Endothelial cell of umbilical vein (primary cell): ENCODE data around the gene R3HDM1. TPM values are rescaled to one million over a fixed set of nuclear protein-coding genes. Genes with fewer than 3 reads are reported as not detected.

Source experiments
- BruUV-seq: library from RNA; stranded (reverse); fragments of 400-500 nt; replicated peaks from 2 replicates; lab custom pipeline; 2021; lab: Mats Ljungman, UMichigan
- CTCF ChIA-PET: fragments of 300-600, 350-600 bp; sonication (Branson Sonifier 250); formaldehyde crosslinking; loops from one replicate; lab custom pipeline; 2021; ENCODE audit warnings: antibody characterized with exemption, inconsistent platforms; lab: Charles Lee
- POLR2A ChIA-PET: fragments of 300-600, 350-600 bp; sonication (Branson Sonifier 250); formaldehyde crosslinking; loops from one replicate; lab custom pipeline; 2021; ENCODE audit warnings: antibody characterized with exemption, inconsistent platforms; lab: Charles Lee
- DNase-seq: peaks from one replicate; pipeline ENCODE4 v3.0.0-alpha.2; 2011; ENCODE audit warnings: low read depth, low spot score
- FAIRE-seq: peaks from 2 replicates; lab custom pipeline; 2011; peaks lifted over from hg19 to GRCh38; lab: Jason Lieb, UNC
- H2AFZ ChIP-seq: 2 replicates; pipeline ENCODE4 v1.6.0; 2012; ENCODE audit warnings: low read depth, low read length, control low read depth, inconsistent platforms
- H3K27ac ChIP-seq: 2 replicates; pipeline ENCODE4 v1.5.1; 2011; ENCODE audit warnings: low read depth, mild to moderate bottlenecking, control low read depth, low read length, moderate library complexity; ENCODE audit not compliant: insufficient read depth
- H3K27me3 ChIP-seq, 2 experiments: 2 replicates each; pipeline versions ENCODE4 v1.6.0 to v1.6.1; 2011; ENCODE audit warnings: low read length in 2 of 2, mixed read lengths in 1 of 2; ENCODE audit not compliant: control insufficient read depth in 2 of 2, insufficient read depth in 2 of 2
- H3K36me3 ChIP-seq, 2 experiments: 2 replicates in 1 of 2; 3 replicates in 1 of 2; pipeline ENCODE4 v1.5.1; 2011; ENCODE audit warnings: low read length in 2 of 2, mild to moderate bottlenecking in 1 of 2, moderate library complexity in 1 of 2; ENCODE audit not compliant: control insufficient read depth in 2 of 2, insufficient read depth in 2 of 2; ENCODE audit errors: extremely low read depth in 1 of 2
- H3K4me1 ChIP-seq: 3 replicates; pipeline ENCODE4 v1.5.1; 2011; ENCODE audit warnings: mild to moderate bottlenecking, low read length; ENCODE audit not compliant: control insufficient read depth, insufficient read depth; ENCODE audit errors: extremely low read depth
- H3K4me2 ChIP-seq: 2 replicates; pipeline ENCODE4 v1.6.1; 2011; ENCODE audit warnings: low read length, control low read depth, mixed read lengths; ENCODE audit not compliant: insufficient read depth
- H3K4me3 ChIP-seq, 3 experiments: fragments of 200-600 bp in 1 of 3; sonication (generic), shearing (Covaris generic) in 1 of 3; replicated peaks in 1 of 3; 2 replicates each; pipeline ENCODE4 v1.5.1; 2011 to 2016; ENCODE audit warnings: control low read depth in 3 of 3, low read length in 3 of 3, mild to moderate bottlenecking in 2 of 3, inconsistent platforms in 1 of 3, low read depth in 1 of 3, moderate library complexity in 1 of 3; ENCODE audit not compliant: insufficient read depth in 1 of 3
- H3K79me2 ChIP-seq: 2 replicates; pipeline ENCODE4 v1.6.0; 2012; ENCODE audit warnings: low read length, inconsistent platforms; ENCODE audit not compliant: control insufficient read depth, insufficient read depth
- H3K9ac ChIP-seq: replicated peaks from 2 replicates; pipeline ENCODE3; 2011; ENCODE audit warnings: low read length, control low read depth; ENCODE audit not compliant: insufficient read depth; ENCODE audit errors: extremely low read depth
- H3K9me1 ChIP-seq: replicated peaks from 3 replicates; pipeline ENCODE4 v1.6.0; 2011; ENCODE audit warnings: mild to moderate bottlenecking, low read length; ENCODE audit not compliant: control insufficient read depth, insufficient read depth; ENCODE audit errors: extremely low read depth
- H3K9me3 ChIP-seq: replicated peaks from 2 replicates; pipeline ENCODE4 v1.5.1; 2012; ENCODE audit warnings: low read length, inconsistent platforms; ENCODE audit not compliant: control insufficient read depth, insufficient read depth
- H4K20me1 ChIP-seq: replicated peaks from 2 replicates; pipeline ENCODE3; 2011; ENCODE audit warnings: mild to moderate bottlenecking, low read length; ENCODE audit not compliant: control insufficient read depth, insufficient read depth; ENCODE audit errors: extremely low read depth
- CTCF ChIP-seq, 2 donors: IDR thresholded peaks; 1 replicate in 1 of 2; 2 replicates in 1 of 2; pipeline ENCODE4 v1.5.1; 2011; ENCODE audit warnings: low read length in 2 of 2, mild to moderate bottlenecking in 2 of 2, moderate library complexity in 2 of 2, control low read depth in 1 of 2, inconsistent platforms in 1 of 2, low read depth in 1 of 2; ENCODE audit not compliant: insufficient read depth in 1 of 2; ENCODE audit errors: extremely low read depth in 1 of 2
- EZH2 ChIP-seq: IDR thresholded peaks from 2 replicates; pipeline ENCODE4 v1.6.1; 2012; ENCODE audit warnings: borderline replicate concordance, low read depth, mild to moderate bottlenecking, moderate library complexity, low read length, inconsistent platforms; ENCODE audit not compliant: severe bottlenecking
- FOS ChIP-seq: IDR thresholded peaks from 2 replicates; pipeline ENCODE4 v1.6.1; 2011; ENCODE audit warnings: mild to moderate bottlenecking, low read length, moderate library complexity, borderline replicate concordance; ENCODE audit not compliant: insufficient read depth
- GATA2 ChIP-seq: IDR thresholded peaks from 2 replicates; pipeline ENCODE4 v1.7.0; 2011; ENCODE audit warnings: low read depth, mild to moderate bottlenecking, moderate library complexity, mixed read lengths, low read length; ENCODE audit not compliant: insufficient read length, insufficient read depth
- JUN ChIP-seq: IDR thresholded peaks from 2 replicates; pipeline ENCODE4 v1.6.1; 2011; ENCODE audit warnings: borderline replicate concordance, low read depth; ENCODE audit not compliant: insufficient read length, insufficient read depth
- MAX ChIP-seq: IDR thresholded peaks from 2 replicates; pipeline ENCODE4 v1.6.1; 2011; ENCODE audit not compliant: insufficient read depth, insufficient read length
- MYC ChIP-seq: IDR thresholded peaks from one replicate; pipeline ENCODE4 v1.6.1; 2011; ENCODE audit warnings: mild to moderate bottlenecking, low read depth, low read length
- POLR2A ChIP-seq: IDR thresholded peaks from 2 replicates; pipeline ENCODE4 v1.6.1; 2012; ENCODE audit warnings: low read depth, mild to moderate bottlenecking, control low read depth, low read length
- POLR2AphosphoS5 ChIP-seq: IDR thresholded peaks from 2 replicates; pipeline ENCODE4 v1.6.1; 2012; ENCODE audit warnings: low read depth, mild to moderate bottlenecking, control low read depth, low read length, moderate library complexity; ENCODE audit not compliant: insufficient read depth
- dilution Hi-C: fragments of 300-500 bp; cut with MboI; formaldehyde crosslinking; loops from one replicate; pipeline ENCODE4 v1.15.0; 2019; ENCODE audit warnings: low sequenced_read_pairs; ENCODE audit not compliant: extremely low pct_ligation_motif_present
- intact Hi-C: fragments of 100-400 bp; cut with micrococcal nuclease; formaldehyde crosslinking; loops from one replicate; pipeline ENCODE4 v1.10.0; 2022
- polyA plus RNA-seq, 4 experiments: library from polyadenylated mRNA; depleted of rRNA in 3 of 4; stranded (reverse) in 3 of 4; unstranded in 1 of 4; fragments of >200 nt; gene quantifications; 2 replicates each; pipeline versions ENCODE4 v1.2.1 to v1.2.3, GENCODE V29; 2011 to 2012; ENCODE audit warnings: missing spikeins in 1 of 4
- total RNA-seq: library from RNA; stranded (reverse); gene quantifications from 2 replicates; pipeline ENCODE4 v1.2.3, GENCODE V29; 2021

R3HDM1 gene
- total and polyA plus RNA-seq, 2 donors (not counting 3 experiments of a cell fraction or from before 2014, with no cell fraction given) = 36.6 to 61.8 TPM

- H3K4me3 ChIP-seq = no peak overlapping the region
- no peaks in the 10 kb centered on the region for H3K27me3 ChIP-seq
- no peak for FAIRE-seq
- no peaks in the 10 kb centered on the region for H3K9me1 ChIP-seq
- no peak overlapping the region for H3K9ac ChIP-seq
- ChIA-PET CTCF (interaction anchor here (1.4 kb wide), 2 partner anchors 10 to 72 kb away, joined by 4 to 5 read pairs; no protein-coding TSS in a partner anchor), POLR2A (interaction anchor here (1.0 kb wide), 1 partner anchor 11 kb away, joined by 3 read pairs; no protein-coding TSS in a partner anchor)
- BruUV-seq = no TSS peak
- H3K79me2 ChIP-seq = no peaks in the 10 kb centered on the region
- no peaks in the 10 kb centered on the region for H3K9me3 ChIP-seq
- H3K4me2 ChIP-seq = no peak overlapping the region
- H3K27ac ChIP-seq = no peak overlapping the region
- no peaks in the 10 kb centered on the region for H3K4me1 ChIP-seq
- TF ChIP-seq POLR2A (no peak), EZH2 (no peak), JUN (no peak), MYC (no peak), POLR2AphosphoS5 (no peak), CTCF (IDR thresholded peaks at IDR 0.05; ENCODE audit: extremely low read depth in 1 of 2, insufficient read depth in 1 of 2, low read depth in 1 of 2, low read length in 2 of 2) (no peak), MAX (no peak), GATA2 (no peak), FOS (no peak)
- no peak for DNase-seq
- H3K36me3 ChIP-seq = peaks cover 7 to 10% of the 10 kb centered on the region in 2 experiments
- intact Hi-C loops = no loop called here
- no peaks in the 10 kb centered on the region for H4K20me1 ChIP-seq
- dilution Hi-C loops = no loop called here
- no peak overlapping the region for H2AFZ ChIP-seq
Measured at GRCh38 chr2:135637456-135638087, 106.3 kb downstream of the R3HDM1 start.
